HCT116 (cell line): ENCODE measurements around the gene ETNK2. TPM values are rescaled to one million over a fixed set of nuclear protein-coding genes. Genes with fewer than 3 reads are reported as not detected.

Experiments
- ATAC-seq: fragments of 200-7000 bp; cut with Tn5 transposase; 2 replicates; pipeline ENCODE4 v1.9.1; 2020; ENCODE audit warnings: mild to moderate bottlenecking, moderate library complexity
- BruUV-seq: library from RNA; stranded (reverse); fragments of 400-500 nt; replicated peaks from 2 replicates; lab custom pipeline; 2021; lab: Mats Ljungman, UMichigan
- CTCF ChIA-PET: fragments of 300-600 bp; sonication (Branson Sonifier 250); formaldehyde crosslinking; loops from one replicate; lab custom pipeline; 2021; ENCODE audit warnings: antibody characterized with exemption; lab: Charles Lee
- POLR2A ChIA-PET: fragments of 300-600, 350-600 bp; sonication (Branson Sonifier 250); formaldehyde crosslinking; loops from one replicate; lab custom pipeline; 2021; ENCODE audit warnings: antibody characterized with exemption; lab: Charles Lee
- RAD21 ChIA-PET, 2 experiments: fragments of 300-600 bp; sonication (Branson Sonifier 250); formaldehyde crosslinking; loops; one replicate each; lab custom pipeline; 2023; ENCODE audit warnings: low total read pairs in 2 of 2; ENCODE audit not compliant: uncharacterized antibody in 2 of 2, unreplicated experiment in 2 of 2, low non-redundant PET in 1 of 2; lab: Charles Lee
- DNase-seq: peaks from one replicate; pipeline ENCODE4 v3.0.0-alpha.2; 2010; ENCODE audit warnings: low read depth, low spot score
- H2AFZ ChIP-seq: fragments of 200-600 bp; shearing (Covaris generic), sonication (generic); 2 replicates; pipeline ENCODE4 v1.6.1; 2017; ENCODE audit warnings: low read depth, mixed run types, mixed read lengths, antibody characterized with exemption, low read length; ENCODE audit not compliant: poor library complexity, severe bottlenecking
- H3K27ac ChIP-seq: 2 replicates; pipeline ENCODE4 v1.5.1; 2012; ENCODE audit warnings: low read depth, low read length
- H3K27me3 ChIP-seq: fragments of 200-600 bp; sonication (generic); 2 replicates; pipeline ENCODE4 v1.6.1; 2016; ENCODE audit warnings: mixed run types, low read length, mixed read lengths; ENCODE audit not compliant: insufficient read depth
- H3K36me3 ChIP-seq, 2 experiments: fragments of 200-500 bp in 1 of 2; fragments of 200-600 bp in 1 of 2; sonication (Bioruptor generic) in 1 of 2; sonication (generic) in 1 of 2; 2 replicates each; pipeline versions ENCODE4 v1.5.1 to v1.6.1; 2014 to 2016; ENCODE audit warnings: low read length in 2 of 2, inconsistent platforms in 1 of 2, mixed read lengths in 1 of 2, mixed run types in 1 of 2; ENCODE audit not compliant: insufficient read depth in 2 of 2, control insufficient read depth in 1 of 2
- H3K4me1 ChIP-seq, 2 experiments: fragments of 200-600 bp in 1 of 2; sonication (generic) in 1 of 2; 2 replicates each; pipeline versions ENCODE4 v1.5.1 to v1.6.1; 2012 to 2017; ENCODE audit warnings: low read length in 2 of 2, inconsistent platforms in 1 of 2, mild to moderate bottlenecking in 1 of 2, mixed read lengths in 1 of 2, mixed run types in 1 of 2, moderate library complexity in 1 of 2; ENCODE audit not compliant: insufficient read depth in 2 of 2, control insufficient read depth in 1 of 2
- H3K4me2 ChIP-seq: fragments of 200-600 bp; sonication (generic); 2 replicates; pipeline ENCODE4 v1.6.1; 2017; ENCODE audit warnings: mixed run types, low read length, mixed read lengths
- H3K4me3 ChIP-seq, 2 experiments: fragments of 200-600 bp in 1 of 2; sonication (generic) in 1 of 2; replicated peaks in 1 of 2; 2 replicates each; pipeline ENCODE4 v1.5.1; 2011 to 2016; ENCODE audit warnings: low read length in 2 of 2, control low read depth in 1 of 2, low read depth in 1 of 2, mild to moderate bottlenecking in 1 of 2, mixed read lengths in 1 of 2, mixed run types in 1 of 2
- H3K79me2 ChIP-seq: fragments of 200-600 bp; sonication (generic); 2 replicates; pipeline ENCODE4 v1.6.1; 2017; ENCODE audit warnings: mild to moderate bottlenecking, mixed run types, low read length, moderate library complexity, mixed read lengths; ENCODE audit not compliant: insufficient read depth
- H3K9ac ChIP-seq: fragments of 200-600 bp; sonication (generic); 2 replicates; pipeline ENCODE4 v1.6.1; 2016; ENCODE audit warnings: low read length, mixed read lengths
- H3K9me2 ChIP-seq: fragments of 200-600 bp; sonication (generic), shearing (Covaris generic); 2 replicates; pipeline ENCODE4 v1.6.1; 2017; ENCODE audit warnings: mixed run types, mild to moderate bottlenecking, moderate library complexity; ENCODE audit not compliant: insufficient read depth
- H3K9me3 ChIP-seq, 2 experiments: fragments of 200-500 bp in 1 of 2; fragments of 200-600 bp in 1 of 2; sonication (Bioruptor generic) in 1 of 2; sonication (generic) in 1 of 2; 2 replicates each; pipeline ENCODE4 v1.6.1; 2014 to 2017; ENCODE audit warnings: low read length in 2 of 2, mixed read lengths in 2 of 2, inconsistent platforms in 1 of 2, low read depth in 1 of 2, mild to moderate bottlenecking in 1 of 2, mixed run types in 1 of 2, moderate library complexity in 1 of 2; ENCODE audit not compliant: control insufficient read depth in 1 of 2, insufficient read depth in 1 of 2
- H4K20me1 ChIP-seq: fragments of 200-600 bp; sonication (generic), shearing (Covaris generic); 2 replicates; pipeline ENCODE4 v1.6.1; 2017; ENCODE audit warnings: mixed run types, mild to moderate bottlenecking, moderate library complexity; ENCODE audit not compliant: insufficient read depth
- CBX3 ChIP-seq: IDR thresholded peaks from 2 replicates; pipeline ENCODE4 v1.6.1; 2012; ENCODE audit warnings: low read depth
- CEBPB ChIP-seq: IDR thresholded peaks from 2 replicates; pipeline ENCODE4 v1.6.1; 2012; ENCODE audit warnings: low read depth
- EGR1 ChIP-seq: IDR thresholded peaks from 2 replicates; pipeline ENCODE4 v1.6.1; 2012; ENCODE audit warnings: low read depth
- ELF1 ChIP-seq: IDR thresholded peaks from 2 replicates; pipeline ENCODE4 v1.6.1; 2012; ENCODE audit warnings: low read depth, borderline replicate concordance
- EZH2 ChIP-seq: fragments of 200-600 bp; sonication (generic); IDR thresholded peaks from 2 replicates; pipeline ENCODE4 v1.6.1; 2017; ENCODE audit warnings: antibody characterized with exemption, mixed run types
- FOSL1 ChIP-seq: IDR thresholded peaks from 2 replicates; pipeline ENCODE4 v1.6.1; 2012; ENCODE audit warnings: low read depth
- JUND ChIP-seq: IDR thresholded peaks from 2 replicates; pipeline ENCODE4 v1.6.1; 2012
- POLR2A ChIP-seq: IDR thresholded peaks from 2 replicates; pipeline ENCODE4 v1.7.0; 2011; ENCODE audit warnings: borderline replicate concordance; ENCODE audit not compliant: insufficient read depth, insufficient read length; ENCODE audit errors: extremely low read depth
- RAD21 ChIP-seq: IDR thresholded peaks from 2 replicates; pipeline ENCODE4 v1.6.1; 2012; ENCODE audit warnings: low read depth, mild to moderate bottlenecking
- SIN3A ChIP-seq: IDR thresholded peaks from 2 replicates; pipeline ENCODE4 v1.6.1; 2012; ENCODE audit warnings: low read depth
- SP1 ChIP-seq: IDR thresholded peaks from 2 replicates; pipeline ENCODE4 v1.6.1; 2012; ENCODE audit warnings: low read depth
- SRF ChIP-seq: IDR thresholded peaks from 2 replicates; pipeline ENCODE4 v1.6.1; 2012; ENCODE audit warnings: low read depth
- TCF7L2 ChIP-seq: IDR thresholded peaks from 2 replicates; pipeline ENCODE4 v1.7.0; 2011; ENCODE audit warnings: borderline replicate concordance, inconsistent platforms; ENCODE audit not compliant: insufficient read depth, insufficient read length; ENCODE audit errors: extremely low read depth
- YY1 ChIP-seq: IDR thresholded peaks from 2 replicates; pipeline ENCODE4 v1.6.1; 2011; ENCODE audit warnings: low read length, low read depth, moderate library complexity, mild to moderate bottlenecking; ENCODE audit not compliant: insufficient replicate concordance; ENCODE audit errors: extremely low read depth
- ZFX ChIP-seq: fragments of 450-650 bp; IDR thresholded peaks from 2 replicates; pipeline ENCODE4 v1.6.1; 2017
- ZNF274 ChIP-seq: fragments of 200-500 bp; sonication (Bioruptor generic); IDR thresholded peaks from 2 replicates; pipeline ENCODE4 v1.6.1; 2014; ENCODE audit warnings: mild to moderate bottlenecking, low read depth, low read length, inconsistent platforms
- intact Hi-C: fragments of 100-400 bp; cut with micrococcal nuclease; formaldehyde crosslinking; loops from 2 replicates; pipeline ENCODE4 v1.10.0; 2022
- total RNA-seq: library from RNA; stranded (reverse); gene quantifications from one replicate; pipeline ENCODE4 v1.2.1, GENCODE V29; 2021; ENCODE audit not compliant: unreplicated experiment
- TF ChIP-seq, protein P1 (sequence below), 3 experiments: fragments of 200-600 bp in 1 of 3; sonication (generic) in 1 of 3; IDR thresholded peaks in 2 of 3; conservative IDR thresholded peaks in 1 of 3; 2 replicates each; pipeline ENCODE4 v1.5.1; 2012 to 2017; ENCODE audit warnings: low read depth in 2 of 3, low read length in 2 of 3, antibody characterized with exemption in 1 of 3, borderline replicate concordance in 1 of 3, control low read depth in 1 of 3, mild to moderate bottlenecking in 1 of 3, mixed read lengths in 1 of 3, mixed run types in 1 of 3, moderate library complexity in 1 of 3; ENCODE audit not compliant: insufficient read depth in 1 of 3
- TF ChIP-seq, protein P2 (sequence below): IDR thresholded peaks from 2 replicates; pipeline ENCODE4 v1.6.1; 2012
- TF ChIP-seq, protein P3 (sequence below): IDR thresholded peaks from 2 replicates; pipeline ENCODE4 v1.6.1; 2011; ENCODE audit warnings: mild to moderate bottlenecking, low read length, moderate library complexity; ENCODE audit not compliant: insufficient replicate concordance; ENCODE audit errors: extremely low read depth
- TF ChIP-seq, protein P4 (sequence below): IDR thresholded peaks from 2 replicates; pipeline ENCODE4 v1.6.1; 2012; ENCODE audit warnings: low read depth

The ETNK2 gene
- total RNA-seq, 1 experiment from 2014 or later, result 16.1 TPM

DNA sequence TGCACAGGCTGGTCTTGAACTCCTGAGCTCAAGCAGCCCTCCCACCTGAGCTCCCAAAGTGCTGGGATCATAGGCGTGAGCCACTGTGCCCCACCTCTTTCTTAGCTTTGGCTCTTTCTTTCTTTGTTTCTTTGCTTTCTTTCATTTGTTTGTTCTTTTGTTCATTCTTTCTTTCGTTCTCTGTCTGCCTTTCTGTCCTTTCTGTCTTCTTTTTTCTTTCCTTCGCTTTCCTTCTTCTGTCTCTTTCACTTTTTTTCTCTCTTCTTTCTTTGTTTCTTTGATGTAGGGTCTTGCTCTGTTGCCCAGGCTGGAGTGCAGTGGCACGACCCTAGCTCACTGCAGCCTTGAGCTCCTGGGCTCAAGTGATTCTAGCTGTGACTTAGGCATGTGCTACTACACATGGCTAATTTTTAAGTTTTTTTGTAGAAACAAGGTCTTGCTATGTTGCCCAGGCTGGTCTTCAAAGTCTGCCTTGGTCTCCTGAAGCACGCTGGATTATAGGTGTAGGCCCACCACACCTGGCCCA lies 60.0 kb downstream of the ETNK2 start:
- intact Hi-C loops, result no loop called here
- Histone ChIP-seq H3K9me2 (no peaks in the 10 kb centered on the region), H3K79me2 (peaks cover 38% of the 10 kb centered on the region; the same call in 1 of the 2 replicates), H3K9me3 (no peaks in the 10 kb centered on the region), H3K36me3 (no peaks in the 10 kb centered on the region), H3K27ac (no peak overlapping the region), H3K4me1 (peaks cover 23 to 37% of the 10 kb centered on the region in 2 experiments), H3K4me3 (no peak overlapping the region), H2AFZ (no peak overlapping the region), H3K27me3 (no peaks in the 10 kb centered on the region), H3K4me2 (no peak overlapping the region), H3K9ac (no peak overlapping the region), H4K20me1 (no peaks in the 10 kb centered on the region)
- RAD21 ChIA-PET, result no interaction called here
- DNase-seq (no peak), ATAC-seq (no peak)
- POLR2A ChIA-PET, result no interaction called here
- CTCF ChIA-PET, result no interaction called here
- no peak for TF ChIP-seq CBX3
- TF ChIP-seq EZH2, result no peak
- no peak for TF ChIP-seq SIN3A
- TF ChIP-seq, protein P1, sequence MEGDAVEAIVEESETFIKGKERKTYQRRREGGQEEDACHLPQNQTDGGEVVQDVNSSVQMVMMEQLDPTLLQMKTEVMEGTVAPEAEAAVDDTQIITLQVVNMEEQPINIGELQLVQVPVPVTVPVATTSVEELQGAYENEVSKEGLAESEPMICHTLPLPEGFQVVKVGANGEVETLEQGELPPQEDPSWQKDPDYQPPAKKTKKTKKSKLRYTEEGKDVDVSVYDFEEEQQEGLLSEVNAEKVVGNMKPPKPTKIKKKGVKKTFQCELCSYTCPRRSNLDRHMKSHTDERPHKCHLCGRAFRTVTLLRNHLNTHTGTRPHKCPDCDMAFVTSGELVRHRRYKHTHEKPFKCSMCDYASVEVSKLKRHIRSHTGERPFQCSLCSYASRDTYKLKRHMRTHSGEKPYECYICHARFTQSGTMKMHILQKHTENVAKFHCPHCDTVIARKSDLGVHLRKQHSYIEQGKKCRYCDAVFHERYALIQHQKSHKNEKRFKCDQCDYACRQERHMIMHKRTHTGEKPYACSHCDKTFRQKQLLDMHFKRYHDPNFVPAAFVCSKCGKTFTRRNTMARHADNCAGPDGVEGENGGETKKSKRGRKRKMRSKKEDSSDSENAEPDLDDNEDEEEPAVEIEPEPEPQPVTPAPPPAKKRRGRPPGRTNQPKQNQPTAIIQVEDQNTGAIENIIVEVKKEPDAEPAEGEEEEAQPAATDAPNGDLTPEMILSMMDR (IDR thresholded peaks at IDR 0.05 in 2 of 3, conservative IDR thresholded peaks at IDR 0.05 in 1 of 3; ENCODE audit: borderline replicate concordance in 1 of 3, insufficient read depth in 1 of 3, low read depth in 2 of 3, low read length in 2 of 3), result no peak
- no peak for TF ChIP-seq POLR2A
- TF ChIP-seq, protein P2, sequence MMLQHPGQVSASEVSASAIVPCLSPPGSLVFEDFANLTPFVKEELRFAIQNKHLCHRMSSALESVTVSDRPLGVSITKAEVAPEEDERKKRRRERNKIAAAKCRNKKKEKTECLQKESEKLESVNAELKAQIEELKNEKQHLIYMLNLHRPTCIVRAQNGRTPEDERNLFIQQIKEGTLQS, result no peak
- TF ChIP-seq, protein P3, sequence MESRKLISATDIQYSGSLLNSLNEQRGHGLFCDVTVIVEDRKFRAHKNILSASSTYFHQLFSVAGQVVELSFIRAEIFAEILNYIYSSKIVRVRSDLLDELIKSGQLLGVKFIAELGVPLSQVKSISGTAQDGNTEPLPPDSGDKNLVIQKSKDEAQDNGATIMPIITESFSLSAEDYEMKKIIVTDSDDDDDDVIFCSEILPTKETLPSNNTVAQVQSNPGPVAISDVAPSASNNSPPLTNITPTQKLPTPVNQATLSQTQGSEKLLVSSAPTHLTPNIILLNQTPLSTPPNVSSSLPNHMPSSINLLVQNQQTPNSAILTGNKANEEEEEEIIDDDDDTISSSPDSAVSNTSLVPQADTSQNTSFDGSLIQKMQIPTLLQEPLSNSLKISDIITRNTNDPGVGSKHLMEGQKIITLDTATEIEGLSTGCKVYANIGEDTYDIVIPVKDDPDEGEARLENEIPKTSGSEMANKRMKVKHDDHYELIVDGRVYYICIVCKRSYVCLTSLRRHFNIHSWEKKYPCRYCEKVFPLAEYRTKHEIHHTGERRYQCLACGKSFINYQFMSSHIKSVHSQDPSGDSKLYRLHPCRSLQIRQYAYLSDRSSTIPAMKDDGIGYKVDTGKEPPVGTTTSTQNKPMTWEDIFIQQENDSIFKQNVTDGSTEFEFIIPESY, result no peak
- no peak for TF ChIP-seq RAD21
- TF ChIP-seq EGR1, result no peak
- TF ChIP-seq ZFX, result no peak
- TF ChIP-seq ZNF274, result no peak
- TF ChIP-seq, protein P4, sequence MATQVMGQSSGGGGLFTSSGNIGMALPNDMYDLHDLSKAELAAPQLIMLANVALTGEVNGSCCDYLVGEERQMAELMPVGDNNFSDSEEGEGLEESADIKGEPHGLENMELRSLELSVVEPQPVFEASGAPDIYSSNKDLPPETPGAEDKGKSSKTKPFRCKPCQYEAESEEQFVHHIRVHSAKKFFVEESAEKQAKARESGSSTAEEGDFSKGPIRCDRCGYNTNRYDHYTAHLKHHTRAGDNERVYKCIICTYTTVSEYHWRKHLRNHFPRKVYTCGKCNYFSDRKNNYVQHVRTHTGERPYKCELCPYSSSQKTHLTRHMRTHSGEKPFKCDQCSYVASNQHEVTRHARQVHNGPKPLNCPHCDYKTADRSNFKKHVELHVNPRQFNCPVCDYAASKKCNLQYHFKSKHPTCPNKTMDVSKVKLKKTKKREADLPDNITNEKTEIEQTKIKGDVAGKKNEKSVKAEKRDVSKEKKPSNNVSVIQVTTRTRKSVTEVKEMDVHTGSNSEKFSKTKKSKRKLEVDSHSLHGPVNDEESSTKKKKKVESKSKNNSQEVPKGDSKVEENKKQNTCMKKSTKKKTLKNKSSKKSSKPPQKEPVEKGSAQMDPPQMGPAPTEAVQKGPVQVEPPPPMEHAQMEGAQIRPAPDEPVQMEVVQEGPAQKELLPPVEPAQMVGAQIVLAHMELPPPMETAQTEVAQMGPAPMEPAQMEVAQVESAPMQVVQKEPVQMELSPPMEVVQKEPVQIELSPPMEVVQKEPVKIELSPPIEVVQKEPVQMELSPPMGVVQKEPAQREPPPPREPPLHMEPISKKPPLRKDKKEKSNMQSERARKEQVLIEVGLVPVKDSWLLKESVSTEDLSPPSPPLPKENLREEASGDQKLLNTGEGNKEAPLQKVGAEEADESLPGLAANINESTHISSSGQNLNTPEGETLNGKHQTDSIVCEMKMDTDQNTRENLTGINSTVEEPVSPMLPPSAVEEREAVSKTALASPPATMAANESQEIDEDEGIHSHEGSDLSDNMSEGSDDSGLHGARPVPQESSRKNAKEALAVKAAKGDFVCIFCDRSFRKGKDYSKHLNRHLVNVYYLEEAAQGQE, result no peak
- TF ChIP-seq YY1, result no peak
- no peak for TF ChIP-seq FOSL1
- TF ChIP-seq SRF, result no peak
- TF ChIP-seq SP1, result no peak
- no peak for TF ChIP-seq JUND
- TF ChIP-seq CEBPB, result no peak
- TF ChIP-seq ELF1, result no peak
- TF ChIP-seq TCF7L2, result no peak
- no TSS peak for BruUV-seq
